Inferior parietal cortex (tissue), 1 donor: Measurements from ENCODE around the gene DTYMK.
A peak's percentile ranks its signal among the peaks of the same experiment; 100 is the strongest.

Experiments used
- DNase-seq: peaks from one replicate; pipeline ENCODE4 v3.0.0-alpha.2; 2016; ENCODE audit errors: extremely low spot score

DTYMK gene, protein sequence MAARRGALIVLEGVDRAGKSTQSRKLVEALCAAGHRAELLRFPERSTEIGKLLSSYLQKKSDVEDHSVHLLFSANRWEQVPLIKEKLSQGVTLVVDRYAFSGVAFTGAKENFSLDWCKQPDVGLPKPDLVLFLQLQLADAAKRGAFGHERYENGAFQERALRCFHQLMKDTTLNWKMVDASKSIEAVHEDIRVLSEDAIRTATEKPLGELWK

DNA sequence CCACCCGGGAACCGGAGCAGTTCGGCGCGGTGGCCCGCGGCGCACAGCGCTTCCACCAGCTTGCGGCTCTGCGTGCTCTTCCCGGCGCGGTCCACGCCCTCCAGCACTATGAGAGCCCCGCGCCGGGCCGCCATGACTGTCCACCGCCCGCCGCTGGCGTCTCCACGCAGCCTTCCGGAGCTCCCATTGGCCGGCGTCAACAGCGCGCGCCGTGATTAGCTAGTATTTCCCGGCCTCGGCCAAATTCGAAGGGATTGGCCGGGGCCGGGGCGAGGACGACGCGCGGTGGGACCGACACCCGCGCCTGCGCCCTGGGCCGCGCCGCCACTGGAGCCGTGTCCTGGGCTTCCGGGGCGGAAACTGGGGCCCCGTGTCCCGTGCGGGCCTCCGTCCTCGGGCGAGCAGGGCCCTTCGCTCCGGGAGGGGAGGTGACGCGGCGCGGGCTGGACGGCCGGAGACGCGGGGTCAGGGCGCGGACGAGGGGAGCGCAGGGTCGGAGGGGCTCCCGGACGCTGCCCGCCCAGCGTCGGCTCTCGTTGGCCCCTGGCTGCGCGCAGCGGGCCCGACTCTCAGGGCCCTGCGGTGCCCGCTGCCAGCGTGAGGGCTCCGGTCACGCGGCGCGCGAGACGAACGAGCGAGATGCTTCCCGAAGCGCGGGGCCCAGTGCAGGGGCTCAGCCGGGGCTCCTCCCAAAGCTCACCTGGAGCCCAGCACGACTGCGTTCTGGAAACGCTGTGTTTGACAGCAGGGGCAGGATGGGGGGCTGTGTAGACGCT lies at the start of gene DTYMK:
DTYMK (minus strand) TSS at position 166 of the 776 bp plus-strand sequence; CDS start at position 134, 32 bp downstream.
- peak; percentile 96 for DNase-seq

DNA sequence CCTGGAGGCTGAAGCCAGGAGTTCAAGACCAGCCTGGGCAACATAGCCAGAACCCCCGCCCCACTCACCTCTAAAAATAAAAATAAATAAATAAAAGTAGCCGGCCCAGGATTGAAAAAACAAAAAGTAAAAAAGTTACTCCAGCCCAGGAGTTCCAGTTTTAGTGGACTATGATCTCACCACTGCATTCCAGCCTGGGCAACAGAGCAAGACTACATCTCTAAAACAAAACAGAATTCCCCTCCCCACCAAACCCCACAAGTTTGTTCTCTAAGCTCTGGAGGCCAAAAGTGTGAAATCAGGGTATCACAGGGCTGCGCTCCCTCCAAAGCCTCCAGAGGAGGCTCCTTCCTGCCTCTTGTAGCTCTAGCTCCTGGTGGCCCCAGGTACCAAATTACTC lies 49.5 kb upstream of the DTYMK start:
- DNase-seq: no peak

DNA sequence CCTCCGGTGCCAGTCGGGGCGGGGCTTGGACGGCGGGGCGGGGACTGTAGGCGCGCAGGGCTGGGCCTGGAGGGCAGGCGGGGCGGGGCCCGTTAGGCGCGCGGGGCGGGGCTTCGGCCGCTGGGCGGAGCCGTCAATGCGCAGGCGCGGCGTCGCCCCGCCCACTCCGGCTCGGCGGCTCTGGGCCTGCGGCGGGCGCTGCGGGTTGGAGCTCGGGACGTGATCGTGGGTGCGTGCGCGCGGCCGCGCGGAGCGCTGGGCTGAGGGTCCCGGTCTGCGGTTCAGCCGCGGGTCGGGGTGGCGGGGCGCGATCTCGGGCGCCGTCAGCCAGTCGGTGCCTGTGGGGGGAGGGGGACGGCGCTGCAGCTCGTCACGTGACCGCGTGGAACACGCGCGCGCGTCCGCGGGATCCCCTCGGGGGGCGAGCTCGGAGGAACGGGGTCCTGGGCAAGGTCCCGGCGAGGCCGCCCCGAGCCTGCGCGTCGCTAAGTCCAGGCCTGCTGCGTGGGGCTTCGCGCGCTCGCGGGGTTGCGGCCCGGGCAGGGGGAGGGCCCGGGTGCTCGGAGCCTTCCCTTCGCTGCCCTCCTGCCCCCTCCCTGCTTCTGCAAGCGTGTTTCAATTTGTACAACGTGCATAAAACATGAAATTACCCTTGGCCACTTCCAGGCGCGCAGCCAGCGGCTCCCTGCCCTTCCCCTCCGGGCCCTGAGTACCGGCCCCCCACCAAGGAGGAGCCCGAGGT lies 48.0 kb upstream of the DTYMK start, which contains the start of gene D2HGDH:
D2HGDH (plus strand) TSS at position 164 of the 742 bp plus-strand sequence. CDS start 595 bp downstream, outside the sequence.
- peak; percentile 79 for DNase-seq

DNA sequence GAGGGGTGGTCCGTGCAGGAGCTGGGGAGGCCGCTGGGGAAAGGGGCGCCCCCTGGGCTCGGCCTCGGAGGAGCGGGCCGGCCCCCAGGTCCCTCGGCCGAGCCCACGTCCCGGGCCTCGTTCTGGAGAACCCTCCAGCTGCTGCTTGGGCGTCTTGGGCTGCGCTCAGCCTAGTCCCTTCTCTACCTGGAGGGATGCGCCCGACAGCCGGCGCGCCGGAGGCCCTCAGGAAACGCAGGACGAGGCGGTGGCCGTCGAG lies 47.5 kb upstream of the DTYMK start:
- no peak for DNase-seq

DNA sequence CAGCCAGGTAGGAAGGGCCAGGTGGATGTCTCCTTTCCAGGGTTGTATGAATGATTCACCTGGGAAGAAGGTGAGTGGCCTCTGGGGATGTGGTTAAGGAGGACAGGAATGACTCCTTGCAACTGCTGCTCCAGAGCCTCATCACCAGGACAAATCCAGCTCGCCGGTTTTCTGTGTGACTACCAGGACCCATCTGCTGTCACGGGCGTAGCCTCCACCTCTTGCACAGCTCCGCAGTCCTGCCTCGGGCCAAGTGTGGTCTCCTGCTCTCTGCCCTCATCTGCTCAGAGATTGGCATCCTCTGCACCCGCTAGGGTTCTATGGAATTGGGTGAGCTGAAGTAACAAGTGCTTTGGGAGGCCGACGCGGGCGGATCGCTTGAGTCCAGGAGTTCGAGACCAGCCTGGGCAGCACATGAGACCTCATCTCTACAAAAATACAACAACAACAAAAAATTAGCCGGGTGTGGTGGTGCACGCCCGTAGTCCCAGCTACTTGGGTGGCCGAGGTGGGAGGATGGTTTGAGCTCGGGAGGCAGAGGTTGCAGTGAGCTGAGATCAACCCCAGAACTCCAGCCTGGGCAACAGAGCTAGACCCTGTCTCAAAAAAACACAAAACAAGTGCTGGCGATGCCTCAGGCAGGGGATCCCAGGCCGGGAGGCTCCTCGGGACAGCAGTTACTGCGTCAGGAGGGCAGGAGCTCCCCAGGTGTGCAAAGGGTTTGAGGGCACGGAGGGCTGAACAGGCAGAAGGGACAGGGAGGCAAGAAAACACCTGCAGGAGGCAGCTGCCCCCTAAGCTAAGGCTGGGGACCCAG lies 47.0 kb upstream of the DTYMK start:
- no peak for DNase-seq

DNA sequence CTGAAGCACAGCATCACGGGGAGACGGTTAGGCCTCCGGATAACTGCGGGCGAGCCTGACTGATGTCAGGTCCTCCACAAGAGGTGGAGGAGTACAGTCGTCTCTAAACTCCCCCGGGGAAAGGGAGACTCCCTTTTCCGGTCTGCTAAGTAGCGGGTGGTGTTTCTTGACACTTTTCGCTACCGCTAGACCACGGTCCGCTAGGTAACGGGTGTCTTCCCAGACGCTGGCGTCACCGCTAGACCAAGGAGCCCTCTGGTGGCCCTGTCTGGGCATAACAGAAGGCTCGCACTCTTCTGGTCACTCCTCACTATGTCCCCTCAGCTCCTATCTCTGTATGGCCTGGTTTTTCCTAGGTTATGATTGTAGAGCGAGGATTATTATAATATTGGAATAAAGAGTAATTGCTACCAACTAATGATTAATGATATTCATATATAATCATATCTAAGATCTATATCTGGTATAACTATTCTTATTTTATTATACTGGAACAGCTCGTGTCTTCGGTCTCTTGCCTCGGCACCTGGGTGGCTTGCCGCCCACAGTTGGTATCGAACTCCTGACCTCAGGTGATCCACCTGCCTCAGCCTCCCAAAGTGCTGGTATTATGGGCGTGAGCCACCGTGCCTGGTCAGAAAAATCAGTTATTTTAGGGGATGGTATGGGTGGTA lies 46.0 kb upstream of the DTYMK start:
- peak; percentile 63 for DNase-seq

DNA sequence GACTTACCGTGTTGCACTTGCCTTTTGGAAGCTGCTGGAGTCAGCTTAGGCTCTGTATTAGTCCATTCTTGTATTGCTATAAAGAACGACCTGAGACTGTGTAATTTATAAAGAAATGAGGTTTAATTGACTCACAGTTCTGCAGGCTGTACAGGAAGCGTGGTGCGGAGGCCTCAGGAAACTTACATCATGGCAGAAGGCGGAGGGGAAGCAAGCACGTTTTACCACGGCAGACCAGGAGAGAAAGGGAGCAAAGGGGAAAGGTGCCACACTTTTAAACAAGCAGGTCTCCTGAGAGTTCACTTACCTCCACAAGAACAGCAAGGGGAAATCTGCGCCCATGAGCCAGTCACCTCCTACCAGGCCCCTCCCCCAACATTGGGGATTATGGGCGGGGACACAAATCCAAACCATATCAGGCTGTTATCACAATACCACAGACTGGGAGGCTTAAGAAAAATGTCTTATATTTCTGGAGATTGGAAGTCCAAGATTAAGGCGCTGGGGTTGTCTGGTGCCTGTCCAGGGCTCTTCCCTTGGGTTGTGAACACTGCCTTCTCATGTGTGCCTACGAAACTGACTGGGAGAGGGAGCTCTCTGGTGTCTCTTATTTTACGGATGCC lies 44.2 kb upstream of the DTYMK start:
- DNase-seq: no peak

DNA sequence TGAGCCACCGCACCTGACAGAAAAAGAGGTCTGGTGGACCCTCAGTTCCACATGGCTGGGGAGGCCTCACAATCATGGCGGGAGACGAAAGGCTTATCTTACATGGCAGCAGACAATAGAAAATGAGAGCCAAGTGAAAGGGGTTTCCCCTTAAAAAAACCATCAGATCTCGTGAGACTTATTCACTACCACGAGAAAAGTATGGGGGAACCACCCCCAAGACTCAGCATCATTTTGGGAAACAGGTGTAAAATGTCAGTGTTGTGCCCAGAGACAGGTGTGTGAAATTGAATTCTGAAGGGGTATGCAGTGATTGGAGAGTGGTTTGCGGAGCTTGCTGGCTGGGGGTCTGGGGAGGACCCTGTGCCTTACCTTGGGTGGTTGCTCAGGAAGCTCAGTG lies 43.3 kb upstream of the DTYMK start:
- DNase-seq: no peak

DNA sequence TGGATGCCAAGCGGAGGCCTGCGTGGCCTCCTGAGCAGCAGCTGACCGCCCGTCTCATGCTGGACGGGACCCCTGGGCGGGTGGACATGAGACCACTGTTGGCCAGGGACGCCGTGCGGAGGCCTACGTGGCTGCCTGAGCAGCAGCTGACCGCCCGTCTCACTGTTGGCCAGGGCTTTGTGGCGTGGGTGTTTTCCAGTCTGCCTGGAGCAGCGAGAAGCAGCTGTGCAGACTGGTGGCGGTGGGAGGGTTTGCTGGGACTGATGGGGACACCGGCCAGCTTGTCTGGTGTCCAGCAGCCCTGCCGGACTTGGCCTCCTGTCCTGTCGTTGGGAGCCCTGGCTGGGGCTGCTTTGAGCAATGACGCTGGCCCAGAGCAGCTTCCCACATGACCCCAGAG lies 42.0 kb upstream of the DTYMK start:
- peak; percentile 34 for DNase-seq

DNA sequence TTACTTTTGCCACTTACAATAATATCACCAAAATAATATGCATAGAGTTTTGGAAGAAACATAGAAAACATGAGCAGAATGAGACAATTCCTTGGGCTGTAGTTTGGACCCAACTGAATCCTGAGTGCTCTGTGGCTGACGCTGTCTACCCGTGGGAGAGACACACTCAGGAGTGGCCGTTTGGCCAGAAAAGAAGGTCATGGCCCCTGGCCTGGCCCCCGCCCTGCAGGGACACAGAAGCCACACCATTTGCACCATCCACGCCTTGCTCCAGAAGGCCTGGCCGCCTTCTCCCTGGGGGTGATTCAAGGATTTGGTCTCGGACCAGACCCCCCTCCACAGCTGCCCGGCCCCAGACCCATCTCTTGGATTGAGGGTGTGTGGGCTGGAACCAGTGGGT lies 41.4 kb upstream of the DTYMK start:
- DNase-seq: no peak

DNA sequence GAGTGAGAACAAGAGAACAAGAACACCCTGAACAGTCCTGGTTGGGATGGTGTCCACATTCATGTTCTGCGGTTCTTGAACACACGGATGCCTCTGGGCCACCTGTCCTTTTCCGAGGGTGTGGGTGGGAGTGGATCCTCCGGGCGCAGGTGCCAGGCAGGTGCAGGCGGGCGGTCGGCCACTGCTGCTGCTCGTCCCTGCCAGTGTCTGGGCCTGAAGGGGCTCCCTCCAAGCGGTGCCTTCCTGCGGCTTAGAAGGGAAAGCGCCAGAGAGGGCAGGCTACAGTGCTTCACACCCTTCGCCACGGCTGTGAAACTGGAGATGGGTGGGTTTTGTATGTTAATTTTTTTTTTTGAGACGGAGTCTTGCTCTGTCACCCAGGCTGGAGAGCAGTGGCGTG lies 39.8 kb upstream of the DTYMK start:
- no peak for DNase-seq

DNA sequence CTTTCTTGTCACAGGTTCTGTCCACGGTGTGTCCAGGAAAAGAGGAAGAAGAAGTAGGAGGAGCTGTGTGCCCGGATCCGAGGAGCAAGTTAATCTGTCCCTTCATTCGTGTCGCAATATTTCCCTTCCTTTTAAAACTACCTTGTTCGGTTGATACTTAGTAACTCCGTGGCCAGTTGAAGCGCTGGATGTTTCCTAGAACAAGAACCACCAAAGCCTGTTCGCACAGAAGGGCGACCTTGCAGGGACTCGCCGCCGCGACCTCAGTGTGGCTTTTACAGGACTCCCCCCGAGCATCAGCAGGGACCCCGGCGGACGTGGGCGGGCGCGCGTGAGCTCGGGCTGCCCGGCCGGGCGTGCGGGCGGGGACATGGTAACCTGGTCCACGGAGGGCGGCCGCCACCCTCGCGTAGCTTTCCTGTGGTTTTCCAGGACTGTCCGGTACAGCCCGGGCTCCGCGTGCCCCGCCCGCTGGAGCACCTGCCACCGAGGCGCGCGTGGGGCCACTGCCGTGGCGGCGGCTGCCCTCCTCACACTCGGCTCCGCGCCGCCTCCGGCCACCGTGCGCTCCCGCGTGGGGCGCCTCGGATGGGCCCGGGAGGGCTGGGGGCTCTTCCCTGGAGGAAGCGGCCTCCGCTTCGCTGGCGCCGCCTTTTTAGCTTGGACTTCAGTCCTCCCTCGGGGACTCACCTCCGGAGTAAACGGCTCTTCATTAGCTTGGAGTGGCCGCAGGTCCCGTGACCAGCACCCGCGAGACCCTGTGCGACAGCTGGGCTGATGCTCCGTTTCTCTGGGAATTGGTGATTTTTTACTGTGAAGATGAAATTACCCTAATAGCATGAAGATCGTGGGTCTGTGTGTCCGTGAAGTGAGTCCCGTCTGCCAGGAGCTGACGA lies 38.6 kb upstream of the DTYMK start:
- DNase-seq: no peak

DNA sequence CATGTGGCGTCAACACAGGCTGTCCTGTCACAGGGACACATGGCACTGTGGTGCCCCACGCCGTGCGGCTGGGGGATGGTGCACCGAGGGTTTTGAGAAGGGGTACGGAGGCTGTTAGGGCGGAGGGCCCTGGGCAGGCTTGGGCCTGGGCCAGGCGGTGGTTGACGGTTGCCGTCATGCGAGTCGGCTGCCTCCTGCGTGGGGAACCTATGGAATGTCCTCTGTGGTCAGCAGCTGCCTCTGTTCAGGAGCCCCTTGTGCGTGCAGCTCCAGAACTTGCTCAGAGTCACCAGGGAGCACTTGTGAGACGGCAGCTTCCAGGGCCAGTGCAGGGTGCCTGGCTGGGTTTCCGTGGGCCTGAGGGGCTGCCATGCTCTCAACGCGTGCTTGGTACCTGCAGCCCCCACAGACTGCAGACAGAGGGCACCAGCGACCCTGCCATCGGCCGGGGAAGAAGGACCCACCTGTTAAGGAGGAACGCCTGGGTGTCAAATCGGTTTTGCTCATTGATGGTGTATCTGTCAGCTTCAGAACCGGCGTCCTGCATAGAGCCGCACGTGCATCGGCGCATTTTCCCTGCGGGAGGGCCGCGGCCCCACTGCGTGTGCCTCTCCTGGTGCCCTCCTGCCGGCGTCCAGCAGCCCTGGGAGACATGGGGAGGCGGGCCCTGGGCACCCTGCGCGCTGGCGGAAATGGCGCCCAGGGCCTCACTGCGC lies 37.8 kb upstream of the DTYMK start:
- no peak for DNase-seq

DNA sequence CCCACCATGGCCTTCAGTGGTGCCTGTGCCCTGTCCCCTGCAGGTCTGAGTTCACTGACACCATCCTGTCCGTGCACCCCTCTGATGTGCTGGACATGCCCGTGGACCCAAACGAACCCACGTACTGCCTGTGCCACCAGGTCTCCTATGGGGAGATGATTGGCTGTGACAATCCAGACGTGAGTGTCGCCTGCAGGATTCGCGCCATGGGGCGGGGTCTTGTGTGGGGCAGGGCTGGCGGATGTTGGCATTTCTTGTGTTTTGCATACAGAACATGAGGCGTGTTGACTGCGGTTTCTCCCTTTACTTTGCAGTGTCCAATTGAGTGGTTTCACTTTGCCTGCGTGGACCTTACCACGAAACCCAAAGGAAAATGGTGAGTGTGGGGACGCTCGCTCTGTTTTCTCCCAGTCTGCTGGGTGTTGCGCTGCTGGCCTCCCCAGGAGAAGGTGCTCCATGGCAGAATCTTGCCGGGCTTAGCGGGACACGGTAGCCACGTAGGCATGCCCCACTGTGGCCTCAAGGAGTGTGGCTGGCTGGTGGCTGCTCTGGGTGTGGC lies 36.4 kb upstream of the DTYMK start:
- no peak for DNase-seq

DNA sequence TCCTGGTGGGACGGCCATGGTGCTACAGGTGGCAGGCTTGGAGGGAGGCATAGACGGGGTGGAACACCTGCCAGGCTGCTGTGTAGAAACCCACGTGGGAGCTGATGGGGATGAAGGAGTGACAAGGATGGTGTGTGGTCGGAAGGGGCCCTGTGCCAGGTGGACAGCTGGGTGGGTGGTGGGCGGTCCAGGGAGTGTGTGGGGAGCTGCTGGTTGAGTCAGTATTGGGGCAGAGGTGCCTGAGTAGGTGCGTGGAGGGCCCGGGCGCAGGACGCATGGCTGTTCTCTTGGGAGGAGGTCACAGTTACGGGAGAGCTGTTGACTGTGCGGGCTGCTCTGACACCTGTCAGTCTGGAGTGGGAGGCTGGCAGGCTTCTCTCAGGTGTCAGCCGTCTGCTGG lies 35.2 kb upstream of the DTYMK start:
- no peak for DNase-seq

DNA sequence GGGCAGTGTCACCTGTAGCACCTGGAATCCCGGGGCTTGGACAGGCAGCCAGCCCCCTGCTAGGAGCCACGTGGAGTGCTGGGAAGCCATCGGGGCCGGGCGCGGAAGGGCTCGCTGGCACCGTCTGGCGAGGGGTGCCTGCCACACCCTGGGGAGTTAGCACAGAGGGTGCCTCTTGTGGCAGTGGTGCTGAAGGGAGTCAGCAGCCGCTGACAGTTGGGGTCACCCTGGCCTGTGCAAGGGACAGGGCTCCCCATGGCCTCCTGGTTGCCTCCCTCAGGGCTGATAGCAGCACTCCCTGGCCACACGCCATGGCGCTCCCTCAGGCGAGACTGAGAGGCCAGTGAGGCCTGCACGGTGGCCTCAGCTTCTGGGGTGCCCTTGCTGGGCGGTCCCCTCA lies 33.9 kb upstream of the DTYMK start:
- DNase-seq: no peak

DNA sequence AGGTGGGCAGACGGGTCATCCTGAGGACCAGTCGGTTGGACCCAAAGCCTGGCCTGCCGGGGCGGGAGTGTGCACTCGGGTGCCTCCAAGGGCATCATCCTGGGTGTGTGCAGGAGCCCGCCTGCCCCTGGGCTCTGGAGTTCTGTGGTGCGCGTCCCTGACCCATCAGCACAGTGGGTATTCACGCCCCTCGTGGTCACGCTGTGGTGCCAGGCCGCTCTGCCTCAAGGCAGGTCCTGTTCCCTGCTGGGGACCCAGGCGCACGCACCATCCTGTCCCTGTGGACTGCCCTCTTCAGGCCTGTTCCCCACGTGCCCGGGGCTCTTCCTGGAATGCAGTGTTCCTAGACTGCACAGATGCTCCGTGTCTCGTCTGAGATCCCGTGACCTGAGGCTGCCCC lies 33.5 kb upstream of the DTYMK start:
- DNase-seq: no peak

DNA sequence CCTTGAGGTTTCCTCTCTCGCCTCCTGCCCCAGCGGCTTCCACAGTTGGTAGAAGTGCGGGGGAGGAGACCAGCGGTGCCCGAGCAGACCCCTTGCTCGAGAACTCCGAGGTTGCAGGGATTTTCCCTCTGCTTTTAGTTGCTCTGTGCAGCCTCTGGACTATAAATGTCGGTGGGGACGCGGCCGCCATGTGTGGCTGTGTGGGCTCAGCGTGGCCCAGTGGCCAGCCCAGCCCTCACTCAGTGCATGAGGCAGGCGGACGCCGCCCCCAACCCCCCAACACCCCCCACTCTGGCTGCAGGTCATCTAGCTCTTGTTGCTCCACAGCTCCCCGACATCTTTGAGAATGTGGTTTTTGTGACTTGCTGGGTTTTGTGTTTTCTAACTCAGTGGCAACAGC lies 32.5 kb upstream of the DTYMK start:
- DNase-seq: no peak

DNA sequence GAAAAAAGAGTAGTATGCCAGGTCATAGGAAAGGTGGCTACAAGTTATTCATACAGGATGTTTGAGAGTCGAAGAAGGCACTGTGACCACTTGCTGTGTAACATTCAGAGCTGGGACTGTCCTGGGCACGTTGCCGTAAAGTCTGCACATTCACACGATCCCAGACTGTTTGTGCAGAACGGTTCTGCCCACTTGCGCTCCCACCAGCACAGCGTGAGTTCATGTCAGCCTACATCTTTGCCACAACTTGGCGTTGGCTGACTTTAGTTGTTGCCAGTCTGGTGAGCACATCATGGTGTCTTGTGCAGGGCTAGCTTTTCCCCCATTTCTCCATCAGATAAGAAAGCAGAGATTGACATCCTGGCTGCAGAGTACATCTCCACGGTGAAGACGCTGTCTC lies 22.3 kb upstream of the DTYMK start:
- DNase-seq: no peak
